HG02884 (cell line): ENCODE measurements around the gene NEK9.
"Not testable (repeated sequence)": the region's sequence is repeated elsewhere in the genome, so short reads cannot be mapped to it uniquely, and the experiment has no call there.

Experiments used
- ATAC-seq: cut with Tn5 transposase; IDR thresholded peaks from one replicate; pipeline ENCODE4 v1.9.1; 2021; ENCODE audit warnings: mild to moderate bottlenecking, moderate library complexity; ENCODE audit not compliant: unreplicated experiment

NEK9 gene

GRCh38 chr14:75147423-75148071 is 20.7 kb upstream of the NEK9 start:
- ATAC-seq: no peak

- no peak for ATAC-seq
Measured at GRCh38 chr14:75144944-75145343, 18.1 kb upstream of the NEK9 start.

GRCh38 chr14:75143761-75144527 is 17.1 kb upstream of the NEK9 start:
- no peak for ATAC-seq

- ATAC-seq: no peak
Measured at GRCh38 chr14:75142494-75142893, 15.6 kb upstream of the NEK9 start.

GRCh38 chr14:75141967-75142366 is 15.1 kb upstream of the NEK9 start:
- ATAC-seq: no peak

GRCh38 chr14:75141062-75141461 is 14.2 kb upstream of the NEK9 start:
- ATAC-seq: no peak

GRCh38 chr14:75140620-75141019 is 13.8 kb upstream of the NEK9 start:
- ATAC-seq: no peak

- no peak for ATAC-seq
Measured at GRCh38 chr14:75139185-75139584, 12.3 kb upstream of the NEK9 start.

- ATAC-seq: no peak
Measured at GRCh38 chr14:75138492-75138891, 11.6 kb upstream of the NEK9 start.

- no peak for ATAC-seq
Measured at GRCh38 chr14:75134644-75135043, 7.8 kb upstream of the NEK9 start.

- ATAC-seq: no peak
Measured at GRCh38 chr14:75133597-75133996, 6.7 kb upstream of the NEK9 start.

GRCh38 chr14:75132382-75133086 is 5.7 kb upstream of the NEK9 start:
- ATAC-seq: no peak

GRCh38 chr14:75128596-75128990 is 1.7 kb upstream of the NEK9 start:
- ATAC-seq: no peak

GRCh38 chr14:75127903-75128595 is 1.2 kb upstream of the NEK9 start:
- no peak for ATAC-seq

GRCh38 chr14:75127474-75127820 is 599 bp upstream of the NEK9 start:
- not testable (repeated sequence) for ATAC-seq

- ATAC-seq: no peak
Measured at GRCh38 chr14:75126121-75126544, 715 bp downstream of the NEK9 start.

GRCh38 chr14:75125617-75126016 is 1.2 kb downstream of the NEK9 start:
- ATAC-seq: no peak

- no peak for ATAC-seq
Measured at GRCh38 chr14:75123991-75124390, 2.9 kb downstream of the NEK9 start.

- no peak for ATAC-seq
Measured at GRCh38 chr14:75121552-75121951, 5.3 kb downstream of the NEK9 start.

- no peak for ATAC-seq
Measured at GRCh38 chr14:75120541-75121291, 6.1 kb downstream of the NEK9 start.

- ATAC-seq: no peak
Measured at GRCh38 chr14:75119056-75119455, 7.8 kb downstream of the NEK9 start.
